A549 (cell line): ENCODE results near the gene PRELID3B. TPM values are rescaled to one million over a fixed set of nuclear protein-coding genes. Genes with fewer than 3 reads are reported as not detected.

Experiments
- ATAC-seq, 2 experiments: fragments of 200-7000 bp in 1 of 2; fragments of >200 bp in 1 of 2; cut with Nextera tagmentation in 1 of 2; cut with Tn5 transposase in 1 of 2; 3 replicates each; pipeline versions ENCODE4 v1.8.0 to v1.9.1; 2018 to 2020; ENCODE audit warnings: mild to moderate bottlenecking in 1 of 2, moderate library complexity in 1 of 2
- CTCF ChIA-PET: fragments of 300-600 bp; sonication (Branson Sonifier 250); formaldehyde crosslinking; extraction: SDS; loops from one replicate; lab custom pipeline; 2021; ENCODE audit warnings: antibody characterized with exemption, inconsistent platforms; lab: Yijun Ruan, JAX
- POLR2A ChIA-PET: fragments of 350-600 bp; formaldehyde crosslinking; extraction: SDS; loops from one replicate; lab custom pipeline; 2021; ENCODE audit warnings: antibody characterized with exemption, inconsistent platforms; lab: Yijun Ruan, JAX
- DNase-seq, 2 experiments: peaks; one replicate each; pipeline versions ENCODE4 v3.0.0 to v3.0.0-alpha.2; 2011 to 2016; ENCODE audit warnings: low read depth in 1 of 2, low spot score in 1 of 2
- FAIRE-seq: peaks from 2 replicates; lab custom pipeline; 2011; peaks lifted over from hg19 to GRCh38; lab: Jason Lieb, UNC
- H3K27ac ChIP-seq, 2 experiments: fragments of >200 bp; sonication (Bioruptor Twin); formaldehyde crosslinking; 3 replicates each; pipeline ENCODE4 v1.5.1; 2016 to 2017
- H3K4me1 ChIP-seq: fragments of >200 bp; sonication (Bioruptor Twin); formaldehyde crosslinking; 3 replicates; pipeline ENCODE4 v1.6.1; 2016
- H3K4me2 ChIP-seq: fragments of >200 bp; sonication (Bioruptor Twin); formaldehyde crosslinking; 3 replicates; pipeline ENCODE4 v1.6.1; 2016
- H3K4me3 ChIP-seq: fragments of >200 bp; sonication (Bioruptor Twin); formaldehyde crosslinking; 3 replicates; pipeline ENCODE4 v1.5.1; 2016
- H3K9me3 ChIP-seq: fragments of >200 bp; sonication (Bioruptor Twin); formaldehyde crosslinking; 3 replicates; pipeline ENCODE4 v1.6.1; 2016
- BHLHE40 ChIP-seq: IDR thresholded peaks from 2 replicates; pipeline ENCODE4 v1.6.1; 2012; ENCODE audit warnings: low read depth, low read length, inconsistent platforms
- CBX8 ChIP-seq: fragments of 200-600 bp; sonication (generic); IDR thresholded peaks from 2 replicates; pipeline ENCODE4 v1.6.1; 2016
- CHD2 ChIP-seq: fragments of 150-350 bp; IDR thresholded peaks from 2 replicates; pipeline ENCODE4 v1.6.1; 2014; ENCODE audit warnings: low read length; ENCODE audit not compliant: partially characterized antibody
- ESRRA ChIP-seq: fragments of 150-350 bp; IDR thresholded peaks from 2 replicates; pipeline ENCODE4 v1.6.1; 2014; ENCODE audit warnings: mild to moderate bottlenecking, low read length, borderline replicate concordance
- FOSB ChIP-seq: fragments of 250-450 bp; sonication (Bioruptor Pico); IDR thresholded peaks from 2 replicates; pipeline ENCODE4 v1.5.0; 2020; ENCODE audit warnings: mild to moderate bottlenecking, moderate library complexity
- HDAC2 ChIP-seq: fragments of 200-600 bp; sonication (generic); IDR thresholded peaks from 2 replicates; pipeline ENCODE4 v1.6.1; 2016
- HOXA7 ChIP-seq: fragments of 250-450 bp; sonication (Bioruptor Pico); IDR thresholded peaks from 2 replicates; pipeline ENCODE4 v1.5.0; 2020; ENCODE audit warnings: mild to moderate bottlenecking, moderate library complexity
- HOXB5 ChIP-seq: fragments of 250-450 bp; sonication (Bioruptor Pico); IDR thresholded peaks from 2 replicates; pipeline ENCODE4 v1.5.0; 2020; ENCODE audit warnings: mild to moderate bottlenecking, moderate library complexity
- JUN ChIP-seq, 2 experiments: fragments of >200 bp; sonication (Bioruptor Twin); formaldehyde crosslinking; IDR thresholded peaks; 2 replicates in 1 of 2; 3 replicates in 1 of 2; pipeline ENCODE4 v1.6.1; 2016 to 2017
- POLR2A ChIP-seq: IDR thresholded peaks from 2 replicates; pipeline ENCODE4 v1.6.1; 2012; ENCODE audit warnings: mild to moderate bottlenecking, low read length
- RAD21 ChIP-seq, 2 experiments: fragments of >200 bp in 1 of 2; sonication (Bioruptor Twin) in 1 of 2; formaldehyde crosslinking in 1 of 2; IDR thresholded peaks in 1 of 2; conservative IDR thresholded peaks in 1 of 2; 2 replicates in 1 of 2; 3 replicates in 1 of 2; pipeline ENCODE4 v1.6.1; 2012 to 2018; ENCODE audit warnings: inconsistent platforms in 1 of 2
- RCOR1 ChIP-seq: fragments of 150-350 bp; IDR thresholded peaks from 2 replicates; pipeline ENCODE4 v1.6.1; 2014; ENCODE audit warnings: antibody characterized with exemption, low read length, low read depth
- SMC3 ChIP-seq: fragments of >200 bp; sonication (Bioruptor Twin); formaldehyde crosslinking; IDR thresholded peaks from 3 replicates; pipeline ENCODE4 v1.6.1; 2018; ENCODE audit warnings: inconsistent platforms
- TFCP2L1 ChIP-seq: fragments of 250-450 bp; sonication (Bioruptor Pico); IDR thresholded peaks from 2 replicates; pipeline ENCODE4 v1.5.0; 2021; ENCODE audit warnings: mild to moderate bottlenecking
- TP53 ChIP-seq: fragments of 250-450 bp; sonication (Bioruptor Pico); IDR thresholded peaks from 2 replicates; pipeline ENCODE4 v1.5.0; 2021; ENCODE audit warnings: mild to moderate bottlenecking, moderate library complexity
- ZFP36 ChIP-seq: fragments of 450-650 bp; IDR thresholded peaks from 2 replicates; pipeline ENCODE4 v1.6.1; 2014; ENCODE audit warnings: borderline replicate concordance; ENCODE audit not compliant: partially characterized antibody
- ZSCAN20 ChIP-seq: fragments of 250-450 bp; sonication (Bioruptor Pico); IDR thresholded peaks from 2 replicates; pipeline ENCODE4 v1.8.0; 2022; ENCODE audit warnings: mild to moderate bottlenecking, moderate library complexity
- WGBS: methylation state at CpG from one replicate; pipeline ENCODE4 v1.1.6; 2017; ENCODE audit errors: missing lambda C conversion rate; 5-methylcytosine and 5-hydroxymethylcytosine counted together
- polyA plus RNA-seq, 4 experiments: library from polyadenylated mRNA; depleted of rRNA in 3 of 4; stranded (reverse); fragments of >200 nt; fragmentation: RNase III in 1 of 4; extraction: RNeasy Plus Mini Kit Qiagen cat#74134 plus additional on column Dnase treatment in 1 of 4; gene quantifications; 2 replicates in 3 of 4; 3 replicates in 1 of 4; pipeline ENCODE4 v1.2.3, GENCODE V29; 2011 to 2017
- TF ChIP-seq, protein P1 (sequence below): fragments of >200 bp; sonication (Bioruptor Twin); formaldehyde crosslinking; IDR thresholded peaks from 2 replicates; pipeline ENCODE4 v1.6.1; 2016
- TF ChIP-seq, protein P2 (sequence below): IDR thresholded peaks from 2 replicates; pipeline ENCODE4 v1.6.1; 2012; ENCODE audit warnings: low read depth, borderline replicate concordance
- TF ChIP-seq, protein P3 (sequence below): fragments of 150-350 bp; IDR thresholded peaks from 2 replicates; pipeline ENCODE4 v1.6.1; 2014; ENCODE audit warnings: low read depth, mild to moderate bottlenecking, low read length
- TF ChIP-seq, protein P4 (sequence below): fragments of >200 bp; sonication (Bioruptor Twin); formaldehyde crosslinking; IDR thresholded peaks from 3 replicates; pipeline ENCODE4 v1.6.1; 2016
- TF ChIP-seq, protein P5 (sequence below): fragments of 450-650 bp; IDR thresholded peaks from 2 replicates; pipeline ENCODE4 v1.6.1; 2014; ENCODE audit warnings: antibody characterized with exemption

The PRELID3B gene
- polyA plus RNA-seq, 2 of the 4 experiments (the other 2 are of a cell fraction) = 85.6 to 143 TPM

DNA sequence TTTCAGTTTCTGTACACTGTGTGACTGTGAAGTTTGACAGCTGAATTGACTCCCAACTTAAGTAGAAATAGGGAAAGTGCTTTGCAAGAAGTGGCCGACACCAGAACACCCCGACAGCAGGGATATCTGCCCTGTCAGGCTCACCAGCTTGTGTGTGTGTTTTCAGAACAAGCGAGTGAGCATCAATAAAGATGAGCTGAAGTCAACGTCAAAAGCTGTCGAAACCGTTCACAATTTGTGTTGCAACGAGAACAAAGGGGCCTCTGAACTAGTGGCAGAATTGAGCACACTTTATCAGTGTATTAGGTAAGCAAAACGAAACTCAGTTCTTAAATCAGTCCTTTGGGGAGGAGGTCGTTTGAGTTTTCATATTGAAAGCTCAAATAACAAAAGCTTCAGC is 50.9 kb downstream of the PRELID3B start:
- DNase-seq = no peak
- Histone ChIP-seq H3K4me3 (no peak overlapping the region), H3K4me2 (no peak overlapping the region), H3K4me1 (peaks cover 20% of the 10 kb centered on the region), H3K9me3 (no peaks in the 10 kb centered on the region), H3K27ac (no peak overlapping the region)
- TF ChIP-seq HOXB5 (CRISPR knock-in tag) (no peak), JUN (IDR thresholded peaks at IDR 0.05) (no peak), SMC3 (no peak), RAD21 (conservative IDR thresholded peaks at IDR 0.05 in 1 of 2, IDR thresholded peaks at IDR 0.05 in 1 of 2) (no peak), HOXA7 (no peak), CHD2 (no peak)
- TF ChIP-seq, protein P1, sequence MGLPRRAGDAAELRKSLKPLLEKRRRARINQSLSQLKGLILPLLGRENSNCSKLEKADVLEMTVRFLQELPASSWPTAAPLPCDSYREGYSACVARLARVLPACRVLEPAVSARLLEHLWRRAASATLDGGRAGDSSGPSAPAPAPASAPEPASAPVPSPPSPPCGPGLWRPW = no peak
- TF ChIP-seq, protein P2, sequence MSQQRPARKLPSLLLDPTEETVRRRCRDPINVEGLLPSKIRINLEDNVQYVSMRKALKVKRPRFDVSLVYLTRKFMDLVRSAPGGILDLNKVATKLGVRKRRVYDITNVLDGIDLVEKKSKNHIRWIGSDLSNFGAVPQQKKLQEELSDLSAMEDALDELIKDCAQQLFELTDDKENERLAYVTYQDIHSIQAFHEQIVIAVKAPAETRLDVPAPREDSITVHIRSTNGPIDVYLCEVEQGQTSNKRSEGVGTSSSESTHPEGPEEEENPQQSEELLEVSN = no peak
- no peak for FAIRE-seq
- ATAC-seq = no peak
- CTCF ChIA-PET = no interaction called here
- POLR2A ChIA-PET = no interaction called here
- 86% methylated on average over 9 of the region's 9 CpGs for WGBS

DNA sequence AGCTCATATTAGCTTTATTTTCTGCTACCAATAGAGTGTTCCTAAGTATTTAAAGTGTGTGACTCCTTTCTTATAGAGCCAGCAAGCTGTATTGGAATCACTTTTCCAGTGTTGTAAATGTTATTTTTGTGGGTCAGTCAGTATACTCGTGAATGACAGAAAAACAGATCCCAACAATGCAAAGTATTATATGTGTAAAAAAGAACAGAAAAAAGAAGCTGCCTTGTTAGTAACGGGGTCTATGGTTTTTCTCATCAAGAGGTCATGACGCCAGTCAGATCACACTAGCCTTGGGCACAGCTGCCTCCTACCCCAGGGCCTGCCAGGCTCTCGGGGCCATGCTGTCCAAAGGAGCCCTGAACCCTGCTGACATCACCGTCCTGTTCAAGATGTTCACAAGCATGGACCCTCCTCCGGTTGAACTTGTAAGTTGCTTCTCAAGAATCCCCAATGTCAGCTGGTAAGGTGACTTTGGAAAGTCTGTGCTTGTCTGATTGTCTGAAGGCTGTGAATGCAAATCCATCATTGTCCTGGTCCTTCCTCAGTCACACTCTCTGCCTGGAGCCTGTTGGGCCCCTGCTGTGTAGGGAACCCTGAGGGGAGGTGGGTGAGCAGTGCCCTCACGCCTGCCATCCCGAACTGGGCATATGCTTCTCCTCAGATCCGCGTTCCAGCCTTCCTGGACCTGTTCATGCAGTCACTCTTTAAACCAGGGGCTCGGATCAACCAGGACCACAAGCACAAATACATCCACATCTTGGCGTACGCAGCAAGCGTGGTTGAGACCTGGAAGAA is 51.7 kb downstream of the PRELID3B start:
- H3K27ac ChIP-seq = no peak overlapping the region
- POLR2A ChIA-PET = interaction anchor here (1.1 to 1.2 kb wide), 2 partner anchors 9 to 10 kb away, joined by 3 to 4 read pairs; no protein-coding TSS in a partner anchor
- TF ChIP-seq TP53 (CRISPR knock-in tag) = no peak
- TF ChIP-seq HOXB5 (CRISPR knock-in tag) = no peak
- no peak for TF ChIP-seq ESRRA
- TF ChIP-seq FOSB (CRISPR knock-in tag) = no peak
- no peak for TF ChIP-seq RCOR1
- TF ChIP-seq POLR2A = no peak
- TF ChIP-seq TFCP2L1 (CRISPR knock-in tag) = no peak
- TF ChIP-seq HDAC2 = no peak
- TF ChIP-seq CBX8 = no peak
- no peak for TF ChIP-seq JUN (IDR thresholded peaks at IDR 0.05)
- no peak for TF ChIP-seq SMC3
- no peak for TF ChIP-seq ZFP36
- no peak for TF ChIP-seq BHLHE40
- TF ChIP-seq, protein P2 = no peak
- TF ChIP-seq, protein P3, sequence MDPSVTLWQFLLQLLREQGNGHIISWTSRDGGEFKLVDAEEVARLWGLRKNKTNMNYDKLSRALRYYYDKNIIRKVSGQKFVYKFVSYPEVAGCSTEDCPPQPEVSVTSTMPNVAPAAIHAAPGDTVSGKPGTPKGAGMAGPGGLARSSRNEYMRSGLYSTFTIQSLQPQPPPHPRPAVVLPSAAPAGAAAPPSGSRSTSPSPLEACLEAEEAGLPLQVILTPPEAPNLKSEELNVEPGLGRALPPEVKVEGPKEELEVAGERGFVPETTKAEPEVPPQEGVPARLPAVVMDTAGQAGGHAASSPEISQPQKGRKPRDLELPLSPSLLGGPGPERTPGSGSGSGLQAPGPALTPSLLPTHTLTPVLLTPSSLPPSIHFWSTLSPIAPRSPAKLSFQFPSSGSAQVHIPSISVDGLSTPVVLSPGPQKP = no peak
- TF ChIP-seq, protein P4, sequence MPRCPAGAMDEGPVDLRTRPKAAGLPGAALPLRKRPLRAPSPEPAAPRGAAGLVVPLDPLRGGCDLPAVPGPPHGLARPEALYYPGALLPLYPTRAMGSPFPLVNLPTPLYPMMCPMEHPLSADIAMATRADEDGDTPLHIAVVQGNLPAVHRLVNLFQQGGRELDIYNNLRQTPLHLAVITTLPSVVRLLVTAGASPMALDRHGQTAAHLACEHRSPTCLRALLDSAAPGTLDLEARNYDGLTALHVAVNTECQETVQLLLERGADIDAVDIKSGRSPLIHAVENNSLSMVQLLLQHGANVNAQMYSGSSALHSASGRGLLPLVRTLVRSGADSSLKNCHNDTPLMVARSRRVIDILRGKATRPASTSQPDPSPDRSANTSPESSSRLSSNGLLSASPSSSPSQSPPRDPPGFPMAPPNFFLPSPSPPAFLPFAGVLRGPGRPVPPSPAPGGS = no peak
- TF ChIP-seq ZSCAN20 = no peak
- TF ChIP-seq, protein P5, sequence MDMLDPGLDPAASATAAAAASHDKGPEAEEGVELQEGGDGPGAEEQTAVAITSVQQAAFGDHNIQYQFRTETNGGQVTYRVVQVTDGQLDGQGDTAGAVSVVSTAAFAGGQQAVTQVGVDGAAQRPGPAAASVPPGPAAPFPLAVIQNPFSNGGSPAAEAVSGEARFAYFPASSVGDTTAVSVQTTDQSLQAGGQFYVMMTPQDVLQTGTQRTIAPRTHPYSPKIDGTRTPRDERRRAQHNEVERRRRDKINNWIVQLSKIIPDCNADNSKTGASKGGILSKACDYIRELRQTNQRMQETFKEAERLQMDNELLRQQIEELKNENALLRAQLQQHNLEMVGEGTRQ = no peak
- TF ChIP-seq, all 56 proteins: peak for 0
- H3K9me3 ChIP-seq = no peaks in the 10 kb centered on the region
- no peak overlapping the region for H3K4me2 ChIP-seq
- CTCF ChIA-PET = interaction anchor here (0.6 to 0.8 kb wide), 2 partner anchors 10 to 126 kb away, joined by 3 read pairs; partner anchors contain the start of gene NELFCD
- no peak overlapping the region for H3K4me3 ChIP-seq
- ATAC-seq (no peak), FAIRE-seq (no peak), DNase-seq (no peak)
- WGBS = 91% methylated on average over 14 of the region's 14 CpGs
- H3K4me1 ChIP-seq = peaks cover 12% of the 10 kb centered on the region
